ENCODE results near the gene PRKD1. TPM values are rescaled to one million over a fixed set of nuclear protein-coding genes. Genes with fewer than 3 reads are reported as not detected.

The PRKD1 gene
- total RNA-seq (2014; rRNA removed) (1.2 and 3.0 TPM in 2 replicates), Bru-seq, nascent RNA (percentile 47 among the genes with signal in this experiment), BruChase-seq, experiment 1, labeled RNA remaining after a 6-hour chase (percentile 37 among the genes with signal in this experiment), BruChase-seq, experiment 2, labeled RNA remaining after a 2-hour chase (percentile 54 among the genes with signal in this experiment)
- long read RNA-seq, partial matches to known transcripts: 11 of 12 reads
- long read RNA-seq, other reads (novel, unspliced or antisense): 1 of 12 reads

- no peaks in the 10 kb centered on the region for H3K27me3 ChIP-seq (ENCODE audit: low read length)
- H4K20me1 ChIP-seq (ENCODE audit: low read length): no peaks in the 10 kb centered on the region
- H3K9ac ChIP-seq (ENCODE audit: low read length): no peak within 1 kb of the TSS
- ChIA-PET POLR2A (ENCODE audit: unreplicated experiment) (interaction anchor here (0.5 to 0.7 kb wide), 3 partner anchors 409 to 647 kb away, joined by 4 to 13 read pairs (median 6); no protein-coding TSS in a partner anchor), CTCF (interaction anchor here (0.6 kb wide), 1 partner anchor 215 kb away, joined by 6 read pairs; no protein-coding TSS in a partner anchor)
- intact Hi-C loops (cut with micrococcal nuclease): loop anchor here (10.0 kb wide), 1 partner anchor 287 kb away; no protein-coding TSS in a partner anchor
- no TSS peak for BruUV-seq (replicated peaks)
- H3K36me3 ChIP-seq (ENCODE audit: low read depth, low read length): no peaks in the 10 kb centered on the region
- H3K4me3 ChIP-seq (ENCODE audit: low read length): peak within 1 kb of the TSS; percentile 74
- peak within 1 kb of the TSS; percentile 88 for H2AFZ ChIP-seq (ENCODE audit: low read length)
- peaks cover 18% of the 10 kb centered on the region for H3K4me1 ChIP-seq (ENCODE audit: insufficient read depth, low read length)
- no peaks in the 10 kb centered on the region for H3F3A ChIP-seq (ENCODE audit: low read length, unreplicated experiment)
- ATAC-seq: peak; percentile 54
- DNase-seq: peak; percentile 42
- H3K9me2 ChIP-seq (replicated peaks; ENCODE audit: low read length): no peaks in the 10 kb centered on the region
- no peaks in the 10 kb centered on the region for H3K79me2 ChIP-seq (ENCODE audit: low read length)
- H3K27ac ChIP-seq (ENCODE audit: low read length): no peak within 1 kb of the TSS
- TF ChIP-seq CTCF (conservative IDR thresholded peaks at IDR 0.05; ENCODE audit: low read depth, low read length) (no peak), EZH2phosphoT487 (IDR thresholded peaks at IDR 0.05; ENCODE audit: borderline replicate concordance, low read length) (no peak), EZH2 (IDR thresholded peaks at IDR 0.05; ENCODE audit: low read length, unreplicated experiment) (no peak)
- H3K9me3 ChIP-seq (ENCODE audit: low read length): no peaks in the 10 kb centered on the region
- H3K4me2 ChIP-seq (ENCODE audit: low read length): peak within 1 kb of the TSS; percentile 98
Measured at GRCh38 chr14:29927376-29928116, at the start of gene PRKD1. Gene PRKD1, minus strand, starts transcription at chr14:29927847.

- H3K79me2 ChIP-seq (ENCODE audit: low read length): no peaks in the 10 kb centered on the region
- ChIA-PET POLR2A (ENCODE audit: unreplicated experiment) (no interaction called here), CTCF (no interaction called here)
- no peak overlapping the region for H3K9ac ChIP-seq (ENCODE audit: low read length)
- no peak overlapping the region for H3K4me2 ChIP-seq (ENCODE audit: low read length)
- ATAC-seq (no peak), DNase-seq (no peak)
- no peaks in the 10 kb centered on the region for H3K9me2 ChIP-seq (replicated peaks; ENCODE audit: low read length)
- H3F3A ChIP-seq (ENCODE audit: low read length, unreplicated experiment): no peaks in the 10 kb centered on the region
- no peak overlapping the region for H3K4me3 ChIP-seq (ENCODE audit: low read length)
- peaks cover 19% of the 10 kb centered on the region for H3K27me3 ChIP-seq (ENCODE audit: low read length)
- no TSS peak for BruUV-seq (replicated peaks)
- no peaks in the 10 kb centered on the region for H3K36me3 ChIP-seq (ENCODE audit: low read depth, low read length)
- H3K4me1 ChIP-seq (ENCODE audit: insufficient read depth, low read length): no peaks in the 10 kb centered on the region
- H3K9me3 ChIP-seq (ENCODE audit: low read length): no peaks in the 10 kb centered on the region
- TF ChIP-seq EZH2 (IDR thresholded peaks at IDR 0.05; ENCODE audit: low read length, unreplicated experiment) (no peak), EZH2phosphoT487 (IDR thresholded peaks at IDR 0.05; ENCODE audit: borderline replicate concordance, low read length) (no peak), CTCF (conservative IDR thresholded peaks at IDR 0.05; ENCODE audit: low read depth, low read length) (no peak)
- H2AFZ ChIP-seq (ENCODE audit: low read length): no peak overlapping the region
- H3K27ac ChIP-seq (ENCODE audit: low read length): no peak overlapping the region
- H4K20me1 ChIP-seq (ENCODE audit: low read length): no peaks in the 10 kb centered on the region
- intact Hi-C loops (cut with micrococcal nuclease): no loop called here
Measured at GRCh38 chr14:29971101-29971500, 43.5 kb upstream of the PRKD1 start.

GRCh38 chr14:29955087-29955486 lies 27.4 kb upstream of the PRKD1 start:
- TF ChIP-seq EZH2phosphoT487 (IDR thresholded peaks at IDR 0.05; ENCODE audit: borderline replicate concordance, low read length) (no peak), CTCF (conservative IDR thresholded peaks at IDR 0.05; ENCODE audit: low read depth, low read length) (no peak), EZH2 (IDR thresholded peaks at IDR 0.05; ENCODE audit: low read length, unreplicated experiment) (no peak)
- DNase-seq (no peak), ATAC-seq (no peak)
- Histone ChIP-seq H3K36me3 (ENCODE audit: low read depth, low read length) (no peaks in the 10 kb centered on the region), H3K27me3 (ENCODE audit: low read length) (no peaks in the 10 kb centered on the region), H3K4me1 (ENCODE audit: insufficient read depth, low read length) (no peaks in the 10 kb centered on the region), H3K4me3 (ENCODE audit: low read length) (no peak overlapping the region), H3K9me2 (replicated peaks; ENCODE audit: low read length) (no peaks in the 10 kb centered on the region), H4K20me1 (ENCODE audit: low read length) (no peaks in the 10 kb centered on the region), H3F3A (ENCODE audit: low read length, unreplicated experiment) (no peaks in the 10 kb centered on the region), H2AFZ (ENCODE audit: low read length) (no peak overlapping the region), H3K27ac (ENCODE audit: low read length) (no peak overlapping the region), H3K9me3 (ENCODE audit: low read length) (no peaks in the 10 kb centered on the region), H3K79me2 (ENCODE audit: low read length) (no peaks in the 10 kb centered on the region), H3K4me2 (ENCODE audit: low read length) (no peak overlapping the region), H3K9ac (ENCODE audit: low read length) (no peak overlapping the region)
- no TSS peak for BruUV-seq (replicated peaks)
- CTCF ChIA-PET: no interaction called here
- intact Hi-C loops (cut with micrococcal nuclease): no loop called here
- POLR2A ChIA-PET (ENCODE audit: unreplicated experiment): no interaction called here
